ENCODE results near the gene ZNF622. TPM values are rescaled to one million over a fixed set of nuclear protein-coding genes. Genes with fewer than 3 reads are reported as not detected.

The ZNF622 gene
- total and polyA plus RNA-seq, 10 of the 15 experiments (the other 5 are each of a cell fraction or from before 2014, with no cell fraction given), result 9.0 to 60.3 (median 31.0) TPM

DNA sequence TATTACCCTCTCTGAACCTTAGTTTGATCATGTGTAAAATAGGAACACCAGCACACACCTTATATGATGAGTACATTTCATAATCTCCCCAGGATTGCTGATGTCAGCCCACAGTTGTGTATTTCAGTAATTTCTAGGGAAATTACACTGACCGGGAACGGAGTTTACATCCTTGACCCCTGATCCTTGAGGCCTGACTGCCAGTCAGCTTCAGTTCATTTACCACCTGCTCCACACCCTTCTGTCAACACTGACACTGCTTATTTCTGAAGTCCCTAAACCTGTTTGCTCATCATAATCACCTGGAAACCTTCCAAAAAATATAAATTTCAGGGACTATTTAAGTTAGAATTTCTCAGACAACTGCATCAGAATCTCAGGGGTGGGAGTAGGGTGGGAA is 55.3 kb downstream of the ZNF622 start:
- Histone ChIP-seq H3K79me2 (ENCODE audit: control insufficient read depth, insufficient read depth, low read length) (no peaks in the 10 kb centered on the region), H4K20me1 (ENCODE audit: control insufficient read depth, insufficient read depth) (no peaks in the 10 kb centered on the region), H3K27ac (ENCODE audit: control insufficient read depth, insufficient read depth) (no peak overlapping the region), H2AFZ (ENCODE audit: control insufficient read depth, low read depth, low read length) (no peak overlapping the region), H3K9ac (ENCODE audit: control insufficient read depth, insufficient read depth, low read length) (no peak overlapping the region), H3K4me1 (ENCODE audit: control insufficient read depth, insufficient read depth, low read length) (no peaks in the 10 kb centered on the region), H3K27me3 (replicated peaks in 1 of 2; ENCODE audit: control insufficient read depth in 2 of 2, insufficient read depth in 2 of 2, low read length in 1 of 2) (no peaks in the 10 kb centered on the region), H3K4me3 (no peak overlapping the region), H3K4me2 (ENCODE audit: control insufficient read depth, insufficient read depth) (no peak overlapping the region), H3K9me3 (replicated peaks; ENCODE audit: control insufficient read depth, insufficient read depth, low read length) (no peaks in the 10 kb centered on the region), H3K36me3 (ENCODE audit: control insufficient read depth in 2 of 2, insufficient read depth in 2 of 2, low read length in 1 of 2) (no peaks in the 10 kb centered on the region)
- ATAC-seq (no peak), DNase-seq (ENCODE audit: low read depth, low spot score) (no peak), FAIRE-seq (no peak)
- SMC1A ChIA-PET (ENCODE audit: uncharacterized antibody, unreplicated experiment), result no interaction called here
- intact Hi-C loops (cut with micrococcal nuclease; ENCODE audit: unreplicated experiment) (no loop called here), in situ Hi-C loops (cut with MboI) (no loop called here)
- CTCF ChIA-PET, result no interaction called here
- WGBS (ENCODE audit: insufficient coverage, insufficient replicate concordance, low lambda C conversion rate, missing lambda C conversion rate), result 79% methylated on average over 2 of the region's 2 CpGs
- no TSS peak for BruUV-seq (replicated peaks)
- RAD21 ChIA-PET (ENCODE audit: unreplicated experiment), result no interaction called here
- TF ChIP-seq BCLAF1 (IDR thresholded peaks at IDR 0.05) (no peak), BHLHE40 (IDR thresholded peaks at IDR 0.05; ENCODE audit: borderline replicate concordance in 1 of 2, low read depth in 2 of 2, low read length in 1 of 2) (no peak), HCFC1 (IDR thresholded peaks at IDR 0.05; ENCODE audit: low read length) (no peak), MEF2B (IDR thresholded peaks at IDR 0.05; ENCODE audit: partially characterized antibody, poor library complexity, severe bottlenecking) (no peak), HDAC6 (IDR thresholded peaks at IDR 0.05; ENCODE audit: unreplicated experiment) (no peak), NFXL1 (IDR thresholded peaks at IDR 0.05; ENCODE audit: borderline replicate concordance) (no peak)
- TF ChIP-seq, protein P1, sequence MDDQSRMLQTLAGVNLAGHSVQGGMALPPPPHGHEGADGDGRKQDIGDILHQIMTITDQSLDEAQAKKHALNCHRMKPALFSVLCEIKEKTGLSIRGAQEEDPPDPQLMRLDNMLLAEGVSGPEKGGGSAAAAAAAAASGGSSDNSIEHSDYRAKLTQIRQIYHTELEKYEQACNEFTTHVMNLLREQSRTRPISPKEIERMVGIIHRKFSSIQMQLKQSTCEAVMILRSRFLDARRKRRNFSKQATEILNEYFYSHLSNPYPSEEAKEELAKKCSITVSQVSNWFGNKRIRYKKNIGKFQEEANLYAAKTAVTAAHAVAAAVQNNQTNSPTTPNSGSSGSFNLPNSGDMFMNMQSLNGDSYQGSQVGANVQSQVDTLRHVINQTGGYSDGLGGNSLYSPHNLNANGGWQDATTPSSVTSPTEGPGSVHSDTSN (IDR thresholded peaks at IDR 0.05; ENCODE audit: insufficient replicate concordance, low read depth, low read length), result no peak
- TF ChIP-seq, protein P2, sequence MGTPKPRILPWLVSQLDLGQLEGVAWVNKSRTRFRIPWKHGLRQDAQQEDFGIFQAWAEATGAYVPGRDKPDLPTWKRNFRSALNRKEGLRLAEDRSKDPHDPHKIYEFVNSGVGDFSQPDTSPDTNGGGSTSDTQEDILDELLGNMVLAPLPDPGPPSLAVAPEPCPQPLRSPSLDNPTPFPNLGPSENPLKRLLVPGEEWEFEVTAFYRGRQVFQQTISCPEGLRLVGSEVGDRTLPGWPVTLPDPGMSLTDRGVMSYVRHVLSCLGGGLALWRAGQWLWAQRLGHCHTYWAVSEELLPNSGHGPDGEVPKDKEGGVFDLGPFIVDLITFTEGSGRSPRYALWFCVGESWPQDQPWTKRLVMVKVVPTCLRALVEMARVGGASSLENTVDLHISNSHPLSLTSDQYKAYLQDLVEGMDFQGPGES (IDR thresholded peaks at IDR 0.05), result no peak
- TF ChIP-seq, protein P3, sequence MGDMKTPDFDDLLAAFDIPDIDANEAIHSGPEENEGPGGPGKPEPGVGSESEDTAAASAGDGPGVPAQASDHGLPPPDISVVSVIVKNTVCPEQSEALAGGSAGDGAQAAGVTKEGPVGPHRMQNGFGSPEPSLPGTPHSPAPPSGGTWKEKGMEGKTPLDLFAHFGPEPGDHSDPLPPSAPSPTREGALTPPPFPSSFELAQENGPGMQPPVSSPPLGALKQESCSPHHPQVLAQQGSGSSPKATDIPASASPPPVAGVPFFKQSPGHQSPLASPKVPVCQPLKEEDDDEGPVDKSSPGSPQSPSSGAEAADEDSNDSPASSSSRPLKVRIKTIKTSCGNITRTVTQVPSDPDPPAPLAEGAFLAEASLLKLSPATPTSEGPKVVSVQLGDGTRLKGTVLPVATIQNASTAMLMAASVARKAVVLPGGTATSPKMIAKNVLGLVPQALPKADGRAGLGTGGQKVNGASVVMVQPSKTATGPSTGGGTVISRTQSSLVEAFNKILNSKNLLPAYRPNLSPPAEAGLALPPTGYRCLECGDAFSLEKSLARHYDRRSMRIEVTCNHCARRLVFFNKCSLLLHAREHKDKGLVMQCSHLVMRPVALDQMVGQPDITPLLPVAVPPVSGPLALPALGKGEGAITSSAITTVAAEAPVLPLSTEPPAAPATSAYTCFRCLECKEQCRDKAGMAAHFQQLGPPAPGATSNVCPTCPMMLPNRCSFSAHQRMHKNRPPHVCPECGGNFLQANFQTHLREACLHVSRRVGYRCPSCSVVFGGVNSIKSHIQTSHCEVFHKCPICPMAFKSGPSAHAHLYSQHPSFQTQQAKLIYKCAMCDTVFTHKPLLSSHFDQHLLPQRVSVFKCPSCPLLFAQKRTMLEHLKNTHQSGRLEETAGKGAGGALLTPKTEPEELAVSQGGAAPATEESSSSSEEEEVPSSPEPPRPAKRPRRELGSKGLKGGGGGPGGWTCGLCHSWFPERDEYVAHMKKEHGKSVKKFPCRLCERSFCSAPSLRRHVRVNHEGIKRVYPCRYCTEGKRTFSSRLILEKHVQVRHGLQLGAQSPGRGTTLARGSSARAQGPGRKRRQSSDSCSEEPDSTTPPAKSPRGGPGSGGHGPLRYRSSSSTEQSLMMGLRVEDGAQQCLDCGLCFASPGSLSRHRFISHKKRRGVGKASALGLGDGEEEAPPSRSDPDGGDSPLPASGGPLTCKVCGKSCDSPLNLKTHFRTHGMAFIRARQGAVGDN (IDR thresholded peaks at IDR 0.05), result no peak
- POLR2A ChIA-PET, result no interaction called here

Data from GM12878 (cell line).